OCI-LY3 (cell line): ENCODE measurements around the gene ITSN1.

Experiments
- CTCF ChIP-seq: fragments of 200-600, 300-600 bp; sonication (generic); IDR thresholded peaks from 2 replicates; pipeline ENCODE4 v1.5.1; 2014; ENCODE audit warnings: antibody characterized with exemption, low read length, low read depth
- EZH2phosphoT487 ChIP-seq: fragments of 200-600 bp; shearing (Covaris generic); IDR thresholded peaks from 2 replicates; pipeline ENCODE4 v1.6.1; 2018; ENCODE audit warnings: antibody characterized with exemption, mixed run types, low read depth

- no peak for TF ChIP-seq CTCF
- no peak for TF ChIP-seq EZH2phosphoT487
Measured at GRCh38 chr21:33763582-33763899, 121.2 kb downstream of the ITSN1 start.
